ENCODE measurements around the gene EPHA8. TPM values are rescaled to one million over a fixed set of nuclear protein-coding genes. Genes with fewer than 3 reads are reported as not detected.

Gene EPHA8
- total and polyA plus RNA-seq, 2 donors from 2014 or later, result 0.09 TPM; not detected in 1

GRCh38 chr1:22626237-22627157 is 63.2 kb downstream of the EPHA8 start:
- no peaks in the 10 kb centered on the region for H3K4me1 ChIP-seq (ENCODE audit: control insufficient read depth in 2 of 3, insufficient read depth in 2 of 3, low read depth in 1 of 3, low read length in 3 of 3)
- no peak for FAIRE-seq
- H3K9ac ChIP-seq (ENCODE audit: low read length in 3 of 3), result no peak overlapping the region
- DNase-seq, result no peak
- TF ChIP-seq CTCF (IDR thresholded peaks at IDR 0.05; ENCODE audit: borderline replicate concordance, extremely low read depth, insufficient read depth), result no peak
- no peak overlapping the region for H3K27ac ChIP-seq (ENCODE audit: low read depth in 2 of 2, low read length in 2 of 2)
- H3K4me3 ChIP-seq (ENCODE audit: low read length in 3 of 3), result no peak overlapping the region
- no peaks in the 10 kb centered on the region for H3K27me3 ChIP-seq (ENCODE audit: control insufficient read depth, insufficient read depth, low read length)
- H3K36me3 ChIP-seq (ENCODE audit: control insufficient read depth in 2 of 3, insufficient read depth in 3 of 3, low read length in 3 of 3), result no peaks in the 10 kb centered on the region
- H3K9me3 ChIP-seq (ENCODE audit: control insufficient read depth in 2 of 3, insufficient read depth in 1 of 3, low read length in 3 of 3), result no peaks in the 10 kb centered on the region
- intact Hi-C loops (cut with DNase I), result no loop called here

GRCh38 chr1:22627331-22627730 is 64.0 kb downstream of the EPHA8 start:
- intact Hi-C loops (cut with DNase I), result no loop called here
- H3K9ac ChIP-seq (ENCODE audit: low read length in 3 of 3), result no peak overlapping the region

GRCh38 chr1:22628698-22629444 is 65.6 kb downstream of the EPHA8 start:
- Histone ChIP-seq H3K9me3 (ENCODE audit: control insufficient read depth in 2 of 3, insufficient read depth in 1 of 3, low read length in 3 of 3) (no peaks in the 10 kb centered on the region), H3K4me1 (ENCODE audit: control insufficient read depth in 2 of 3, insufficient read depth in 2 of 3, low read depth in 1 of 3, low read length in 3 of 3) (no peaks in the 10 kb centered on the region), H3K9ac (ENCODE audit: low read length in 3 of 3) (no peak overlapping the region), H3K27ac (ENCODE audit: low read depth in 2 of 2, low read length in 2 of 2) (no peak overlapping the region), H3K36me3 (ENCODE audit: control insufficient read depth in 2 of 3, insufficient read depth in 3 of 3, low read length in 3 of 3) (no peaks in the 10 kb centered on the region), H3K27me3 (ENCODE audit: control insufficient read depth, insufficient read depth, low read length) (no peaks in the 10 kb centered on the region), H3K4me3 (ENCODE audit: low read length in 3 of 3) (no peak overlapping the region)
- TF ChIP-seq CTCF (IDR thresholded peaks at IDR 0.05; ENCODE audit: borderline replicate concordance, extremely low read depth, insufficient read depth), result no peak
- no peak for FAIRE-seq
- intact Hi-C loops (cut with DNase I), result no loop called here
- no peak for DNase-seq

More at GRCh38 chr1:22627331-22627730, 64.0 kb downstream of the EPHA8 start:
- no peak overlapping the region for H3K27ac ChIP-seq (ENCODE audit: low read depth in 2 of 2, low read length in 2 of 2)
- DNase-seq, result no peak
- no peaks in the 10 kb centered on the region for H3K9me3 ChIP-seq (ENCODE audit: control insufficient read depth in 2 of 3, insufficient read depth in 1 of 3, low read length in 3 of 3)
- H3K27me3 ChIP-seq (ENCODE audit: control insufficient read depth, insufficient read depth, low read length), result no peaks in the 10 kb centered on the region
- H3K36me3 ChIP-seq (ENCODE audit: control insufficient read depth in 2 of 3, insufficient read depth in 3 of 3, low read length in 3 of 3), result no peaks in the 10 kb centered on the region
- no peaks in the 10 kb centered on the region for H3K4me1 ChIP-seq (ENCODE audit: control insufficient read depth in 2 of 3, insufficient read depth in 2 of 3, low read depth in 1 of 3, low read length in 3 of 3)
- FAIRE-seq, result no peak
- no peak overlapping the region for H3K4me3 ChIP-seq (ENCODE audit: low read length in 3 of 3)
- TF ChIP-seq CTCF (IDR thresholded peaks at IDR 0.05; ENCODE audit: borderline replicate concordance, extremely low read depth, insufficient read depth), result no peak
